Measurements from ENCODE around the gene LRRC74B. TPM values are rescaled to one million over a fixed set of nuclear protein-coding genes. Genes with fewer than 3 reads are reported as not detected.

The LRRC74B gene
- polyA plus RNA-seq (2013, experiment 1 of 2), result not detected
- polyA plus RNA-seq (2013, experiment 2 of 2), result 0.01 TPM

GRCh38 chr22:21045585-21046294 is at the start of gene LRRC74B:
LRRC74B (plus strand) TSS chr22:21045946; CDS start chr22:21045987, 41 bp downstream.
- peak within 1 kb of the TSS; percentile 89 for H3K23ac ChIP-seq (ENCODE audit: low read depth, low read length, poor library complexity)
- H3K14ac ChIP-seq (ENCODE audit: low read length), result no peak within 1 kb of the TSS
- H3K36me3 ChIP-seq (replicated peaks in 1 of 2; ENCODE audit: control insufficient read depth in 2 of 2, insufficient read depth in 2 of 2, low read length in 2 of 2), result no peaks in the 10 kb centered on the region
- no peaks in the 10 kb centered on the region for H3K9me3 ChIP-seq (replicated peaks in 1 of 2; ENCODE audit: control insufficient read depth in 2 of 2, insufficient read depth in 1 of 2, low read depth in 1 of 2, low read length in 2 of 2)
- peaks cover 12 to 15% of the 10 kb centered on the region in 2 donors for H3K4me1 ChIP-seq (ENCODE audit: control insufficient read depth in 2 of 2, insufficient read depth in 1 of 2, low read depth in 1 of 2, low read length in 2 of 2)
- peak within 1 kb of the TSS; percentile 58 to 77 for H3K4me3 ChIP-seq (ENCODE audit: low read length in 2 of 2)
- peak within 1 kb of the TSS; percentile 77 for H3K9ac ChIP-seq (ENCODE audit: low read depth, low read length, poor library complexity)
- H3K4ac ChIP-seq (ENCODE audit: low read length), result peak within 1 kb of the TSS; percentile 37
- WGBS, 2 donors (ENCODE audit: extremely low coverage in 2 of 2, insufficient read length in 2 of 2, insufficient replicate concordance in 1 of 2), result no CpG with 5 or more reads among the region's 47 CpGs
- no peak within 1 kb of the TSS for H4K91ac ChIP-seq (ENCODE audit: low read depth, low read length, poor library complexity)
- H2BK5ac ChIP-seq (ENCODE audit: low read length), result peak within 1 kb of the TSS; percentile 82
- no peak within 1 kb of the TSS for H2AK5ac ChIP-seq (ENCODE audit: low read depth, low read length)
- peak within 1 kb of the TSS; percentile 78 for H3K27ac ChIP-seq (replicated peaks; ENCODE audit: low read length)
- H3K27me3 ChIP-seq (ENCODE audit: control insufficient read depth in 3 of 3, insufficient read depth in 3 of 3, low read depth in 1 of 3, low read length in 3 of 3), result peaks cover 0 to 17% (median 0%) of the 10 kb centered on the region in 3 experiments
- H3K18ac ChIP-seq (ENCODE audit: low read length), result peak within 1 kb of the TSS; percentile 95
- H3K4me2 ChIP-seq (ENCODE audit: insufficient read depth, low read length, poor library complexity, severe bottlenecking), result peak within 1 kb of the TSS; percentile 81
- H2BK120ac ChIP-seq (ENCODE audit: low read depth, low read length), result no peak within 1 kb of the TSS
- peak within 1 kb of the TSS; percentile 69 for H2BK15ac ChIP-seq (ENCODE audit: low read length)
- no peaks in the 10 kb centered on the region for H3K79me1 ChIP-seq (ENCODE audit: low read depth, low read length)
- DNase-seq (ENCODE audit: low spot score), result peak; percentile 94
- peak within 1 kb of the TSS; percentile 41 for H2BK12ac ChIP-seq (ENCODE audit: low read length)
- peak within 1 kb of the TSS; percentile 94 for H2AFZ ChIP-seq (ENCODE audit: low read length)
- peak within 1 kb of the TSS; percentile 43 for H4K8ac ChIP-seq (ENCODE audit: low read depth, low read length)

- Histone ChIP-seq H3K4me3 (ENCODE audit: low read length in 2 of 2) (no peak overlapping the region), H2BK120ac (ENCODE audit: low read depth, low read length) (no peak overlapping the region), H3K9ac (ENCODE audit: low read depth, low read length, poor library complexity) (no peak overlapping the region), H3K27me3 (ENCODE audit: control insufficient read depth in 3 of 3, insufficient read depth in 3 of 3, low read depth in 1 of 3, low read length in 3 of 3) (no peaks in the 10 kb centered on the region), H2BK12ac (ENCODE audit: low read length) (no peak overlapping the region), H3K79me1 (ENCODE audit: low read depth, low read length) (peaks cover 15% of the 10 kb centered on the region), H2BK5ac (ENCODE audit: low read length) (no peak overlapping the region), H2AK5ac (ENCODE audit: low read depth, low read length) (no peak overlapping the region), H3K4me1 (ENCODE audit: control insufficient read depth in 2 of 2, insufficient read depth in 1 of 2, low read depth in 1 of 2, low read length in 2 of 2) (peaks cover 8% of the 10 kb centered on the region in 2 donors), H3K9me3 (replicated peaks in 1 of 2; ENCODE audit: control insufficient read depth in 2 of 2, insufficient read depth in 1 of 2, low read depth in 1 of 2, low read length in 2 of 2) (no peaks in the 10 kb centered on the region), H3K18ac (ENCODE audit: low read length) (no peak overlapping the region), H4K91ac (ENCODE audit: low read depth, low read length, poor library complexity) (no peak overlapping the region), H2AFZ (ENCODE audit: low read length) (no peak overlapping the region), H2BK15ac (ENCODE audit: low read length) (no peak overlapping the region), H3K23ac (ENCODE audit: low read depth, low read length, poor library complexity) (peak overlapping the region; percentile 96), H4K8ac (ENCODE audit: low read depth, low read length) (no peak overlapping the region), H3K14ac (ENCODE audit: low read length) (no peak overlapping the region), H3K36me3 (replicated peaks in 1 of 2; ENCODE audit: control insufficient read depth in 2 of 2, insufficient read depth in 2 of 2, low read length in 2 of 2) (peaks cover 69 to 89% of the 10 kb centered on the region in 2 donors), H3K4me2 (ENCODE audit: insufficient read depth, low read length, poor library complexity, severe bottlenecking) (no peak overlapping the region), H3K4ac (ENCODE audit: low read length) (no peak overlapping the region), H3K27ac (replicated peaks; ENCODE audit: low read length) (no peak overlapping the region)
- WGBS, 2 donors (ENCODE audit: extremely low coverage in 2 of 2, insufficient read length in 2 of 2, insufficient replicate concordance in 1 of 2), result no CpG with 5 or more reads among the region's 10 CpGs
- no peak for DNase-seq (ENCODE audit: low spot score)
Measured at GRCh38 chr22:20996031-20996410, 49.7 kb upstream of the LRRC74B start.

GRCh38 chr22:20996598-20997535 is 48.9 kb upstream of the LRRC74B start:
- Histone ChIP-seq H3K23ac (ENCODE audit: low read depth, low read length, poor library complexity) (peak overlapping the region; percentile 80), H3K79me1 (ENCODE audit: low read depth, low read length) (peaks cover 15% of the 10 kb centered on the region), H2BK15ac (ENCODE audit: low read length) (no peak overlapping the region), H3K18ac (ENCODE audit: low read length) (peak overlapping the region; percentile 33), H2AFZ (ENCODE audit: low read length) (no peak overlapping the region), H3K4me2 (ENCODE audit: insufficient read depth, low read length, poor library complexity, severe bottlenecking) (no peak overlapping the region), H2BK120ac (ENCODE audit: low read depth, low read length) (no peak overlapping the region), H3K27me3 (ENCODE audit: control insufficient read depth in 3 of 3, insufficient read depth in 3 of 3, low read depth in 1 of 3, low read length in 3 of 3) (no peaks in the 10 kb centered on the region), H2AK5ac (ENCODE audit: low read depth, low read length) (no peak overlapping the region), H3K9ac (ENCODE audit: low read depth, low read length, poor library complexity) (no peak overlapping the region), H3K4me3 (ENCODE audit: low read length in 2 of 2) (no peak overlapping the region), H2BK12ac (ENCODE audit: low read length) (no peak overlapping the region), H3K9me3 (replicated peaks in 1 of 2; ENCODE audit: control insufficient read depth in 2 of 2, insufficient read depth in 1 of 2, low read depth in 1 of 2, low read length in 2 of 2) (no peaks in the 10 kb centered on the region), H4K8ac (ENCODE audit: low read depth, low read length) (no peak overlapping the region), H2BK5ac (ENCODE audit: low read length) (no peak overlapping the region), H3K36me3 (replicated peaks in 1 of 2; ENCODE audit: control insufficient read depth in 2 of 2, insufficient read depth in 2 of 2, low read length in 2 of 2) (peaks cover 62 to 82% of the 10 kb centered on the region in 2 donors), H4K91ac (ENCODE audit: low read depth, low read length, poor library complexity) (peak overlapping the region; percentile 22), H3K4ac (ENCODE audit: low read length) (no peak overlapping the region), H3K27ac (replicated peaks; ENCODE audit: low read length) (no peak overlapping the region), H3K14ac (ENCODE audit: low read length) (no peak overlapping the region), H3K4me1 (ENCODE audit: control insufficient read depth in 2 of 2, insufficient read depth in 1 of 2, low read depth in 1 of 2, low read length in 2 of 2) (peaks cover 9 to 11% of the 10 kb centered on the region in 2 donors)
- WGBS, 2 donors (ENCODE audit: extremely low coverage in 2 of 2, insufficient read length in 2 of 2, insufficient replicate concordance in 1 of 2), result no CpG with 5 or more reads among the region's 27 CpGs
- DNase-seq (ENCODE audit: low spot score), result no peak

Measured in neuronal stem cell (in vitro differentiated cells).